IMR-90 (cell line): ENCODE data around the gene APOE. TPM values are rescaled to one million over a fixed set of nuclear protein-coding genes. Genes with fewer than 3 reads are reported as not detected.

Experiments
- ATAC-seq: fragments of 200-7000 bp; cut with Tn5 transposase; 2 replicates; pipeline ENCODE4 v1.9.1; 2020; ENCODE audit warnings: low read depth, mild to moderate bottlenecking, moderate library complexity
- BruUV-seq: library from RNA; stranded (reverse); fragments of 400-500 nt; replicated peaks from 2 replicates; lab custom pipeline; 2021; lab: Mats Ljungman, UMichigan
- CTCF ChIA-PET: fragments of 300-600 bp; formaldehyde crosslinking; extraction: SDS; loops from one replicate; lab custom pipeline; 2021; ENCODE audit warnings: antibody characterized with exemption; lab: Yijun Ruan, JAX
- POLR2A ChIA-PET: fragments of 300-600 bp; sonication (Branson Sonifier 250); formaldehyde crosslinking; loops from one replicate; lab custom pipeline; 2022; ENCODE audit warnings: antibody characterized with exemption; ENCODE audit not compliant: unreplicated experiment; lab: Charles Lee
- DNase-seq: peaks from one replicate; pipeline ENCODE4 v3.0.0; 2013
- H2AFZ ChIP-seq: replicated peaks from 2 replicates; pipeline ENCODE3; 2013; ENCODE audit warnings: low read length, mild to moderate bottlenecking; ENCODE audit not compliant: poor library complexity
- H2AK5ac ChIP-seq: 2 replicates; pipeline ENCODE4 v1.6.1; 2013; ENCODE audit warnings: low read depth, low read length, inconsistent platforms
- H2AK9ac ChIP-seq: replicated peaks from 2 replicates; pipeline ENCODE3; 2013; ENCODE audit warnings: mild to moderate bottlenecking, low read depth, low read length, moderate library complexity; ENCODE audit not compliant: poor library complexity
- H2BK120ac ChIP-seq: 2 replicates; pipeline ENCODE4 v1.6.1; 2013; ENCODE audit warnings: low read depth, low read length, inconsistent platforms
- H2BK15ac ChIP-seq: 3 replicates; pipeline ENCODE4 v1.6.1; 2013; ENCODE audit warnings: low read depth, low read length, inconsistent platforms
- H2BK20ac ChIP-seq: 2 replicates; pipeline ENCODE4 v1.6.1; 2013; ENCODE audit warnings: low read depth, mild to moderate bottlenecking, inconsistent platforms, low read length, moderate library complexity
- H2BK5ac ChIP-seq: 2 replicates; pipeline ENCODE4 v1.6.1; 2013; ENCODE audit warnings: mild to moderate bottlenecking, low read depth, low read length, inconsistent platforms; ENCODE audit not compliant: poor library complexity, severe bottlenecking
- H3K14ac ChIP-seq: replicated peaks from 2 replicates; pipeline ENCODE4 v1.6.1; 2013; ENCODE audit warnings: low read depth, low read length, inconsistent platforms
- H3K18ac ChIP-seq: 2 replicates; pipeline ENCODE4 v1.6.1; 2013; ENCODE audit warnings: low read depth, low read length, control low read depth
- H3K23ac ChIP-seq: 2 replicates; pipeline ENCODE4 v1.6.1; 2013; ENCODE audit warnings: low read depth, low read length, inconsistent platforms
- H3K27ac ChIP-seq: 2 replicates; pipeline ENCODE4 v1.5.1; 2013; ENCODE audit warnings: mild to moderate bottlenecking, control low read depth, low read length; ENCODE audit not compliant: insufficient read depth
- H3K27me3 ChIP-seq: 2 replicates; pipeline ENCODE4 v1.6.1; 2013; ENCODE audit warnings: low read length; ENCODE audit not compliant: control insufficient read depth, insufficient read depth
- H3K36me3 ChIP-seq: 2 replicates; pipeline ENCODE4 v1.6.1; 2013; ENCODE audit warnings: low read length, mixed read lengths; ENCODE audit not compliant: control insufficient read depth, insufficient read depth
- H3K4ac ChIP-seq: 2 replicates; pipeline ENCODE4 v1.6.1; 2013; ENCODE audit warnings: low read depth, low read length, inconsistent platforms
- H3K4me1 ChIP-seq: 2 replicates; pipeline ENCODE4 v1.6.1; 2013; ENCODE audit warnings: low read length, mixed read lengths; ENCODE audit not compliant: control insufficient read depth, insufficient read depth
- H3K4me2 ChIP-seq: 2 replicates; pipeline ENCODE4 v1.6.1; 2013; ENCODE audit warnings: low read depth, mild to moderate bottlenecking, control low read depth, low read length, moderate library complexity
- H3K4me3 ChIP-seq: 2 replicates; pipeline ENCODE4 v1.5.1; 2013; ENCODE audit warnings: low read depth, mild to moderate bottlenecking, control low read depth, low read length, moderate library complexity; ENCODE audit not compliant: insufficient read depth
- H3K56ac ChIP-seq: 2 replicates; pipeline ENCODE4 v1.6.1; 2013; ENCODE audit warnings: low read length, inconsistent platforms; ENCODE audit not compliant: insufficient read depth; ENCODE audit errors: extremely low read depth
- H3K79me1 ChIP-seq, 2 experiments: 2 replicates each; pipeline ENCODE4 v1.6.1; 2013; ENCODE audit warnings: low read length in 2 of 2, inconsistent platforms in 1 of 2, low read depth in 1 of 2
- H3K9ac ChIP-seq: 2 replicates; pipeline ENCODE4 v1.6.1; 2013; ENCODE audit warnings: low read depth, low read length, control low read depth
- H3K9me1 ChIP-seq: 2 replicates; pipeline ENCODE4 v1.6.1; 2013; ENCODE audit warnings: low read length, inconsistent platforms; ENCODE audit not compliant: insufficient read depth
- H3K9me3 ChIP-seq: 2 replicates; pipeline ENCODE4 v1.6.1; 2013; ENCODE audit warnings: low read length; ENCODE audit not compliant: control insufficient read depth, insufficient read depth
- H4K20me1 ChIP-seq: 2 replicates; pipeline ENCODE4 v1.6.1; 2013; ENCODE audit warnings: low read length, inconsistent platforms; ENCODE audit not compliant: insufficient read depth
- H4K5ac ChIP-seq: 2 replicates; pipeline ENCODE4 v1.6.1; 2013; ENCODE audit warnings: mild to moderate bottlenecking, low read depth, low read length, control low read depth
- H4K8ac ChIP-seq, 2 experiments: 2 replicates each; pipeline ENCODE4 v1.6.1; 2013; ENCODE audit warnings: low read depth in 2 of 2, low read length in 2 of 2, control low read depth in 1 of 2, inconsistent platforms in 1 of 2
- H4K91ac ChIP-seq: 2 replicates; pipeline ENCODE4 v1.6.1; 2013; ENCODE audit warnings: low read depth, low read length, inconsistent platforms; ENCODE audit not compliant: insufficient read depth
- MXI1 ChIP-seq: IDR thresholded peaks from 2 replicates; pipeline ENCODE4 v1.6.1; 2012; ENCODE audit warnings: low read depth, mild to moderate bottlenecking, low read length, moderate library complexity, borderline replicate concordance
- USF2 ChIP-seq: fragments of 150-350 bp; IDR thresholded peaks from 2 replicates; pipeline ENCODE4 v1.6.1; 2017; ENCODE audit warnings: mild to moderate bottlenecking, antibody characterized with exemption, low read length, low read depth
- WGBS, 2 experiments: methylation state at CpG; one replicate each; pipeline versions ENCODE4 v1.1.5 to v1.1.7; 2013; ENCODE audit warnings: missing lambda C conversion rate in 2 of 2; ENCODE audit not compliant: insufficient read length in 1 of 2; ENCODE audit errors: extremely low coverage in 2 of 2; 5-methylcytosine and 5-hydroxymethylcytosine counted together
- dilution Hi-C: fragments of 300-500 bp; cut with HindIII; formaldehyde crosslinking; loops from one replicate; pipeline ENCODE4 v1.14.3; 2018; ENCODE audit warnings: low sequenced_read_pairs; ENCODE audit not compliant: unreplicated experiment
- in situ Hi-C: fragments of 300-500 bp; cut with MboI; formaldehyde crosslinking; loops from 3 replicates; pipeline ENCODE4 v1.14.3; 2019; ENCODE audit warnings: low sequenced_read_pairs, inconsistent platforms, mixed read lengths
- intact Hi-C: fragments of 100-400 bp; cut with micrococcal nuclease; formaldehyde crosslinking; loops from 2 replicates; pipeline ENCODE4 v1.10.0; 2022
- polyA plus RNA-seq, 3 experiments: library from polyadenylated mRNA; depleted of rRNA; stranded (reverse); fragments of >200 nt; gene quantifications; 2 replicates each; pipeline ENCODE4 v1.2.3, GENCODE V29; 2012; ENCODE audit warnings: low replicate concordance in 1 of 3
- total RNA-seq: library from RNA; depleted of rRNA; stranded (reverse); fragments of >200 nt; gene quantifications from 2 replicates; pipeline ENCODE4 v1.2.3, GENCODE V29; 2012

The APOE gene
- total and polyA plus RNA-seq, 2 of the 4 experiments (the other 2 are of a cell fraction) = 0.18 to 2.0 TPM

- Histone ChIP-seq H3K9me1 (peaks cover 14% of the 10 kb centered on the region), H3K9ac (no peak overlapping the region), H4K20me1 (peaks cover 48% of the 10 kb centered on the region), H2BK120ac (no peak overlapping the region), H3K9me3 (no peaks in the 10 kb centered on the region), H3K23ac (no peak overlapping the region), H3K56ac (no peak overlapping the region), H4K5ac (no peak overlapping the region), H3K14ac (no peak overlapping the region), H3K27me3 (no peaks in the 10 kb centered on the region), H3K4me3 (no peak overlapping the region), H3K4me2 (no peak overlapping the region), H2AK9ac (peak overlapping the region; percentile 60), H3K27ac (no peak overlapping the region), H3K4me1 (peaks cover 2% of the 10 kb centered on the region; the same call in 1 of the 2 replicates), H3K36me3 (peaks cover 75% of the 10 kb centered on the region), H2AK5ac (peak overlapping the region; percentile 54; the same call in 1 of the 2 replicates), H2BK20ac (no peak overlapping the region), H3K4ac (no peak overlapping the region), H2BK5ac (no peak overlapping the region), H2AFZ (peak overlapping the region; percentile 65), H4K8ac (peak overlapping the region in 1 of 2 experiments; percentile 31; a peak in 1 of 4 replicates), H3K79me1 (peaks cover 38 to 86% of the 10 kb centered on the region in 2 experiments), H3K18ac (no peak overlapping the region), H2BK15ac (no peak overlapping the region), H4K91ac (no peak overlapping the region)
- CTCF ChIA-PET = no interaction called here
- dilution Hi-C loops = no loop called here
- TF ChIP-seq USF2 = no peak
- peak; percentile 74; the same call in 1 of the 2 replicates for TF ChIP-seq MXI1
- DNase-seq (peak; percentile 84), ATAC-seq (peak; percentile 65)
- intact Hi-C loops = no loop called here
- 19% methylated on average over 3 of the region's 13 CpGs; no CpG with 5 or more reads in 1 of the 2 experiments for WGBS, 2 experiments
- in situ Hi-C loops = no loop called here
- BruUV-seq = no TSS peak
- POLR2A ChIA-PET = interaction anchor here (0.6 kb wide), 1 partner anchor 99 kb away, joined by 6 read pairs; no protein-coding TSS in a partner anchor
These were observed 35.7 kb upstream of the APOE start for GRCh38 chr19:44869733-44870470.
